H1 (cell line): ENCODE results near the gene CHD9. TPM values are rescaled to one million over a fixed set of nuclear protein-coding genes. Genes with fewer than 3 reads are reported as not detected.

Experiments
- CTCF ChIA-PET: fragments of 300-600 bp; sonication (Branson Sonifier 250); formaldehyde crosslinking; loops from one replicate; lab custom pipeline; 2021; ENCODE audit not compliant: partially characterized antibody; lab: Charles Lee
- POLR2A ChIA-PET: fragments of 300-600 bp; sonication (Branson Sonifier 250); formaldehyde crosslinking; loops from one replicate; lab custom pipeline; 2021; ENCODE audit warnings: inconsistent platforms; ENCODE audit not compliant: partially characterized antibody; lab: Charles Lee
- DNase-seq, 2 experiments: peaks; one replicate each; pipeline versions ENCODE4 v3.0.0 to v3.0.0-alpha.2; 2010 to 2022; ENCODE audit warnings: low spot score in 2 of 2, low read depth in 1 of 2, mixed read lengths in 1 of 2
- FAIRE-seq: peaks from 2 replicates; lab custom pipeline; 2011; peaks lifted over from hg19 to GRCh38; lab: Jason Lieb, UNC
- H2AFZ ChIP-seq: 2 replicates; pipeline ENCODE4 v1.8.1; 2012; ENCODE audit warnings: low read length, inconsistent platforms
- H2AK5ac ChIP-seq: 2 replicates; pipeline ENCODE4 v1.6.1; 2013; ENCODE audit warnings: low read depth, low read length
- H2BK120ac ChIP-seq: replicated peaks from 2 replicates; pipeline ENCODE3; 2013; ENCODE audit warnings: low read depth, low read length, inconsistent platforms
- H2BK12ac ChIP-seq: 2 replicates; pipeline ENCODE4 v1.6.1; 2013; ENCODE audit warnings: low read depth, low read length
- H2BK15ac ChIP-seq: 2 replicates; pipeline ENCODE4 v1.6.1; 2013; ENCODE audit warnings: low read length
- H2BK20ac ChIP-seq: 2 replicates; pipeline ENCODE4 v1.6.1; 2013; ENCODE audit warnings: low read length
- H2BK5ac ChIP-seq: 2 replicates; pipeline ENCODE4 v1.6.1; 2013; ENCODE audit warnings: low read depth, low read length
- H3K14ac ChIP-seq: 2 replicates; pipeline ENCODE4 v1.6.1; 2013; ENCODE audit warnings: inconsistent platforms; ENCODE audit not compliant: insufficient read length
- H3K18ac ChIP-seq: 2 replicates; pipeline ENCODE4 v1.6.1; 2013; ENCODE audit warnings: low read length; ENCODE audit errors: extremely low read depth
- H3K23ac ChIP-seq: 2 replicates; pipeline ENCODE4 v1.6.1; 2013; ENCODE audit warnings: inconsistent platforms; ENCODE audit not compliant: insufficient read length
- H3K23me2 ChIP-seq: 2 replicates; pipeline ENCODE4 v1.6.1; 2013; ENCODE audit warnings: low read depth, low read length
- H3K27ac ChIP-seq: 2 replicates; pipeline ENCODE4 v1.6.1; 2011; ENCODE audit warnings: low read depth, low read length, inconsistent platforms
- H3K27me3 ChIP-seq, 4 experiments: replicated peaks in 1 of 4; 1 replicate in 1 of 4; 2 replicates in 3 of 4; pipeline versions ENCODE4 v1.6.1 to v1.8.1; 2011 to 2013; ENCODE audit warnings: low read length in 3 of 4, mild to moderate bottlenecking in 3 of 4, inconsistent platforms in 2 of 4, mixed read lengths in 2 of 4, moderate library complexity in 1 of 4; ENCODE audit not compliant: control insufficient read depth in 3 of 4, insufficient read depth in 3 of 4; ENCODE audit errors: extremely low read depth in 1 of 4
- H3K36me3 ChIP-seq, 4 experiments: 2 replicates each; pipeline versions ENCODE4 v1.6.1 to v1.8.1; 2011 to 2013; ENCODE audit warnings: mild to moderate bottlenecking in 4 of 4, low read length in 3 of 4, moderate library complexity in 2 of 4, control low read depth in 1 of 4, inconsistent platforms in 1 of 4; ENCODE audit not compliant: insufficient read depth in 4 of 4, control insufficient read depth in 2 of 4
- H3K4ac ChIP-seq: replicated peaks from 2 replicates; pipeline ENCODE3; 2013; ENCODE audit warnings: low read length, low read depth, mixed read lengths, inconsistent platforms; ENCODE audit not compliant: insufficient read length
- H3K4me1 ChIP-seq, 4 experiments: replicated peaks in 1 of 4; 1 replicate in 1 of 4; 2 replicates in 3 of 4; pipeline versions ENCODE4 v1.6.1 to v1.8.1; 2011 to 2013; ENCODE audit warnings: low read length in 3 of 4, inconsistent platforms in 2 of 4, mixed read lengths in 1 of 4; ENCODE audit not compliant: insufficient read depth in 4 of 4, control insufficient read depth in 3 of 4
- H3K4me2 ChIP-seq, 2 experiments: 2 replicates each; pipeline versions ENCODE4 v1.6.1 to v1.8.1; 2011 to 2013; ENCODE audit warnings: low read depth in 2 of 2, low read length in 2 of 2, control low read depth in 1 of 2, inconsistent platforms in 1 of 2, mild to moderate bottlenecking in 1 of 2; ENCODE audit not compliant: insufficient read depth in 1 of 2
- H3K4me3 ChIP-seq, 4 experiments: fragments of 200-600, 300-600 bp in 1 of 4; sonication (generic), shearing (Covaris generic), sonication (Bioruptor Twin) in 1 of 4; 2 replicates each; pipeline versions ENCODE4 v1.5.1 to v1.8.1; 2011 to 2016; ENCODE audit warnings: low read length in 4 of 4, low read depth in 3 of 4, control low read depth in 2 of 4, inconsistent platforms in 2 of 4, mild to moderate bottlenecking in 2 of 4, mixed read lengths in 1 of 4, moderate library complexity in 1 of 4; ENCODE audit not compliant: insufficient read depth in 2 of 4; ENCODE audit errors: extremely low read depth in 1 of 4
- H3K56ac ChIP-seq: replicated peaks from 2 replicates; pipeline ENCODE3; 2013; ENCODE audit warnings: low read depth, mild to moderate bottlenecking, mixed read lengths, low read length, inconsistent platforms; ENCODE audit not compliant: insufficient read length
- H3K79me1 ChIP-seq: 2 replicates; pipeline ENCODE4 v1.6.1; 2013; ENCODE audit warnings: low read depth, low read length, control low read depth
- H3K79me2 ChIP-seq, 2 experiments: 2 replicates each; pipeline versions ENCODE4 v1.6.1 to v1.8.1; 2012 to 2013; ENCODE audit warnings: low read length in 2 of 2, mild to moderate bottlenecking in 2 of 2, inconsistent platforms in 1 of 2; ENCODE audit not compliant: insufficient read depth in 2 of 2, control insufficient read depth in 1 of 2
- H3K9ac ChIP-seq, 4 experiments: replicated peaks in 1 of 4; 1 replicate in 1 of 4; 2 replicates in 3 of 4; pipeline versions ENCODE4 v1.6.1 to v1.8.1; 2011 to 2013; ENCODE audit warnings: low read depth in 3 of 4, low read length in 3 of 4, control low read depth in 2 of 4, mild to moderate bottlenecking in 2 of 4, moderate library complexity in 2 of 4, inconsistent platforms in 1 of 4; ENCODE audit errors: extremely low read depth in 1 of 4
- H3K9me3 ChIP-seq, 2 experiments: 2 replicates each; pipeline versions ENCODE4 v1.6.1 to v1.8.1; 2012 to 2013; ENCODE audit warnings: mild to moderate bottlenecking in 2 of 2, moderate library complexity in 2 of 2, control low read depth in 1 of 2, inconsistent platforms in 1 of 2, low read depth in 1 of 2, low read length in 1 of 2, mixed read lengths in 1 of 2; ENCODE audit not compliant: insufficient read depth in 2 of 2
- H4K20me1 ChIP-seq, 2 experiments: replicated peaks in 1 of 2; 2 replicates each; pipeline versions ENCODE3 to v1.8.1; 2011 to 2013; ENCODE audit warnings: inconsistent platforms in 2 of 2, low read length in 2 of 2, mild to moderate bottlenecking in 1 of 2; ENCODE audit not compliant: insufficient read depth in 2 of 2, control insufficient read depth in 1 of 2
- H4K5ac ChIP-seq: 2 replicates; pipeline ENCODE4 v1.6.1; 2013; ENCODE audit warnings: low read length, low read depth, mixed read lengths, inconsistent platforms; ENCODE audit not compliant: insufficient read length
- H4K8ac ChIP-seq: 2 replicates; pipeline ENCODE4 v1.8.0; 2013; ENCODE audit warnings: mild to moderate bottlenecking, moderate library complexity, low read length, inconsistent platforms; ENCODE audit not compliant: insufficient read depth; ENCODE audit errors: extremely low read depth
- H4K91ac ChIP-seq: replicated peaks from 2 replicates; pipeline ENCODE3; 2013; ENCODE audit warnings: low read length, mixed read lengths, inconsistent platforms; ENCODE audit not compliant: insufficient read length
- ATF2 ChIP-seq: IDR thresholded peaks from 2 replicates; pipeline ENCODE4 v1.6.1; 2012; ENCODE audit warnings: low read length, inconsistent platforms
- CBX5 ChIP-seq: fragments of 300-800, 300-1000 bp; sonication (generic); IDR thresholded peaks from 2 replicates; pipeline ENCODE4 v1.7.1; 2016; ENCODE audit warnings: antibody characterized with exemption, low read length, low read depth
- HDAC2 ChIP-seq, 2 experiments: fragments of 300-600 bp in 1 of 2; sonication (generic) in 1 of 2; IDR thresholded peaks; 2 replicates each; pipeline ENCODE4 v1.6.1; 2011 to 2012; ENCODE audit warnings: low read depth in 2 of 2, low read length in 2 of 2, mild to moderate bottlenecking in 2 of 2, moderate library complexity in 2 of 2, borderline replicate concordance in 1 of 2, inconsistent platforms in 1 of 2
- KDM5A ChIP-seq: fragments of 200-600 bp; IDR thresholded peaks from 2 replicates; pipeline ENCODE4 v1.7.1; 2012; ENCODE audit warnings: mild to moderate bottlenecking, low read length, inconsistent platforms, mixed read lengths
- POLR2AphosphoS5 ChIP-seq: IDR thresholded peaks from 2 replicates; pipeline ENCODE4 v1.6.1; 2011; ENCODE audit warnings: low read depth, low read length
- RXRA ChIP-seq: IDR thresholded peaks from 2 replicates; pipeline ENCODE4 v1.6.1; 2011; ENCODE audit warnings: low read depth, mild to moderate bottlenecking, low read length, moderate library complexity; ENCODE audit not compliant: insufficient read depth
- SP1 ChIP-seq: IDR thresholded peaks from 2 replicates; pipeline ENCODE4 v1.6.1; 2011; ENCODE audit warnings: low read depth, low read length
- SRF ChIP-seq: IDR thresholded peaks from 2 replicates; pipeline ENCODE4 v1.6.1; 2011; ENCODE audit warnings: mild to moderate bottlenecking, low read depth, low read length, moderate library complexity
- WGBS, 2 experiments: shearing (Covaris generic) in 1 of 2; methylation state at CpG; one replicate each; pipeline versions ENCODE4 v1.1.6 to v1.1.7; 2013 to 2015; ENCODE audit warnings: low lambda C conversion rate in 2 of 2, mixed read lengths in 2 of 2, inconsistent platforms in 1 of 2, low coverage in 1 of 2, missing lambda C conversion rate in 1 of 2; ENCODE audit not compliant: insufficient replicate concordance in 2 of 2, insufficient coverage in 1 of 2, insufficient read length in 1 of 2; ENCODE audit errors: extremely low coverage in 1 of 2, missing lambda C conversion rate in 1 of 2; 5-methylcytosine and 5-hydroxymethylcytosine counted together
- polyA plus RNA-seq, 7 experiments: library from polyadenylated mRNA; depleted of rRNA in 3 of 7; stranded (reverse) in 5 of 7; unstranded in 2 of 7; fragments of >200 nt in 5 of 7; fragments of 200-250 nt in 2 of 7; gene quantifications; 1 replicate in 5 of 7; 2 replicates in 1 of 7; 4 replicates in 1 of 7; pipeline versions ENCODE4 v1.2.1 to v1.2.3, GENCODE V29; 2011 to 2013; ENCODE audit warnings: missing spikeins in 2 of 7, mixed read lengths in 2 of 7
- total RNA-seq: library from RNA; stranded (reverse); fragmentation: NEBNext Ultra II Directional; extraction: Animal tissue kit (Norgen Biotek cat#: 25700); gene quantifications from 2 replicates; pipeline ENCODE4 v1.2.1, GENCODE V29; 2021

Gene CHD9
- total and polyA plus RNA-seq, 2 of the 8 experiments (the other 6 are each of a cell fraction or from before 2014, with no cell fraction given) = 9.9 to 32.4 TPM

DNA sequence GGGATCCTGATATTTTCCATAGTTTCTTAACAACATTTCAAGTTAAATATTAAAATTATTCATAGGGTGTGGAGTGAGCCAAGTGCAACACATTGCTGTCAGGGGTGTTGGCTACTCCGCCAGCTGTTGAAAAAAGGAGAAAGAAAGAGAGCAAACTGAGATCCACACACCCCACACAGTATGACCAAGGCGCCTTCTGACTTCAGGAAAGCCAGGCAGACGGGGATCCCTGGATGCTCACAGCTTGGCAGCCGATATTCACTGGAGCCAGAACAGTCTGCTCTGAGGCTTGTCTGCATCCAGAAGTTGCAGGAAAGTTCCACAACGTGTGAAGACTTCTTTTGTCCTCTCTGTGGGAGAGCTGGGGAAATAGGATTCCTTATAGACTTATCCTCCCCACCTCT lies 11.4 kb upstream of the CHD9 start:
- Histone ChIP-seq H3K4me1 (peaks cover 2 to 27% (median 21%) of the 10 kb centered on the region in 4 experiments; a peak in 6 of 7 replicates), H3K23me2 (peaks cover 21% of the 10 kb centered on the region), H4K20me1 (no peaks in the 10 kb centered on the region), H3K9me3 (peaks cover 4 to 8% of the 10 kb centered on the region in 2 experiments), H2AFZ (no peak overlapping the region), H4K91ac (peak overlapping the region; percentile 12), H2BK15ac (no peak overlapping the region), H3K9ac (peak overlapping the region; percentile 8 to 84 (median 67)), H3K27me3 (no peaks in the 10 kb centered on the region), H3K23ac (no peak overlapping the region), H3K4me2 (peak overlapping the region; percentile 77 to 97), H3K18ac (peak overlapping the region; percentile 71; the same call in 1 of the 2 replicates), H3K27ac (peak overlapping the region; percentile 77), H3K4me3 (peak overlapping the region; percentile 53 to 69 (median 63)), H3K79me1 (no peaks in the 10 kb centered on the region), H3K79me2 (peaks cover 0 to 10% of the 10 kb centered on the region in 2 experiments; a peak in 2 of 4 replicates), H4K8ac (no peak overlapping the region), H3K56ac (no peak overlapping the region), H2BK12ac (peak overlapping the region; percentile 78; the same call in 1 of the 2 replicates), H2BK20ac (0 out of 2 replicates have a peak overlapping the region, but pooled peaks have one; percentile 66), H2BK5ac (no peak overlapping the region; the same call in 1 of the 2 replicates), H2AK5ac (0 out of 2 replicates have a peak overlapping the region, but pooled peaks have one; percentile 94), H2BK120ac (no peak overlapping the region), H3K36me3 (no peaks in the 10 kb centered on the region), H3K4ac (peak overlapping the region; percentile 63), H3K14ac (no peak overlapping the region), H4K5ac (no peak overlapping the region)
- FAIRE-seq (no peak), DNase-seq (no peak)
- ChIA-PET CTCF (interaction anchor here (0.6 to 3.1 kb wide), 5 partner anchors 11 to 121 kb away, joined by 3 to 11 read pairs (median 3); partner anchors contain the start of gene CHD9), POLR2A (interaction anchor here (1.1 to 2.6 kb wide), 7 partner anchors 10 to 164 kb away, joined by 3 to 21 read pairs (median 7); partner anchors contain the start of gene CHD9)
- TF ChIP-seq KDM5A (no peak), CBX5 (no peak), POLR2AphosphoS5 (no peak; the same call in 1 of the 2 replicates), HDAC2 (IDR thresholded peaks at IDR 0.05; ENCODE audit: borderline replicate concordance in 1 of 2, low read depth in 2 of 2, low read length in 2 of 2) (no peak), RXRA (no peak), SRF (no peak), SP1 (no peak), ATF2 (no peak)
- WGBS, 2 experiments = 26% methylated on average over 5 of the region's 5 CpGs; no CpG with 5 or more reads in 1 of the 2 experiments
